GM21515 (cell line): Measurements from ENCODE around the gene RPS23.
"Not testable (repeated sequence)": the region's sequence is repeated elsewhere in the genome, so short reads cannot be mapped to it uniquely, and the experiment has no call there.

Source experiments
- ATAC-seq: cut with Tn5 transposase; IDR thresholded peaks from one replicate; pipeline ENCODE4 v1.9.1; 2021; ENCODE audit not compliant: unreplicated experiment

Gene RPS23

DNA sequence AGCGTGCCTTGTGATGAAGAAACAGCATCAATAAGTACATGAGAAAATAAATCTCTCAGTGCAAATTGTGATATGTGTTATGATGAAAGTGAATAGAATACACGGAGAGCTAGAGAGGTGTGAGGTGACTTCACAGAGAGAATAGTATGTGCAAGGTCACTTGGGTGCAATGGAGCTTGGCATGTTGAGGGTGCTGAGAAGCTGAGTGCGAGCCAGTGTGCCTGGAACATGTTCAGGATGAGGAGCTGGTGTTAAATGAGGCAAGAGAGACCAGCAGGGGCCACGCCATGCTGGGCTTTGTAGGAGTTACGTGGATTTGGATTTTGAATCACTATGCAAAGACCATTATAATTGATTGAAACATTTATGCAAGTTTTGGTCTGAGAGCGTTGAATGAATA lies 12.8 kb upstream of the RPS23 start:
- no peak for ATAC-seq

DNA sequence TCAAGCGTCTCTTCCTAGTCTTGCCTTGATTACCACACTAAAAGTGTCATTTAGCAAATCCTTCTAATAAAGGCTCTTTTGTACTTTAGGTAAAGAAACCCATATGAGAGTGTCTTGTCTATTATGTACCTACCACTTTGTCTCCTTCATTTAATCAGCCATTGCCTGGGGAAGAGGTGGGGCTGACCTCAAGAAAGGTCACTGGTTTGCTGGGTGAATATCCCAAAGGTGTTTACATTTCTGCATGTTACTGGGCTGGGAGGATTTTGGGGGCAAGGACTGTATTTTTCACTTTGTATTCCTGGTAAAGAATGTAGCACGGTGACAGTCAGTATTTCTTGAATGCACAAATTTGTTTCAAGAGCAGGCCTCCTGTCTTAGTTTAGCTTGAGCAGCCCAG lies 11.9 kb upstream of the RPS23 start:
- ATAC-seq = no peak

DNA sequence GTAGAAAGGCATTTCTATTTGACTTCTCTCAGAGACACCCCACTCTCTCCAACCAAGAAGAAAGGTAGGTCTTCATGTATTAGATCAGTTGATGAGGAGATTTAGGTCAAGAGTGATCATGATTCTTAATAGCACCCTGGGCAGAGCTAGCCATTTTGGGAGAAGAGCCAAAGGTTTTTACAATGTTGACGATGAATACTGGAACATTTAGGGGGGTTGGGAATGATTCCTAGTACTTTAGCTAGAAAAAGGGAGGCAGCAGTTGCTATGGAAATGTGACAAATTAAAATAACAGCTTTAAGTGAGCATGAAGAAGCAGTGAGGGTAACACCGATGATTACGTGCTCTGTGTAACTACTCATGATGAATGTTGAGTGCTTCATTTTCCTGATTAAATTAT lies 9.5 kb upstream of the RPS23 start:
- no peak for ATAC-seq

DNA sequence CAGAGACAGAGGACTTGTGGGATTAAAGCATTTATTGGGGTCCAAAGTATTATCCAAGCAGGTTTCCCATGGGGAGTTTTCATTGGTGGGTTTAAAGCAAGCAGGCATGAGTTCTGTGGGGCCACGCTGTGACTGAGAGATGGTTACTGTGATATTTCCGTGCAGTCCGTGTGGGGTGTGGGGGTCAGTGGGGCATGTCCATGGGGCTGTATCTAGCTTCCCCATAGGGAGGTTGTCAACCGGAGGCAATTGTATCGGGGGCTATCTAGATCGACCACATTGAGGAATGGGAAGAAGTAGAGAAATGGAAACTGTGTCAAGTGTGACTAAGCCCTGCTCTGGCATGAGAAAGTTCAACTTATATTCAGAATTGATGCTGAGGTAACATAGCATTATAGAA lies 7.1 kb upstream of the RPS23 start:
- ATAC-seq = no peak

DNA sequence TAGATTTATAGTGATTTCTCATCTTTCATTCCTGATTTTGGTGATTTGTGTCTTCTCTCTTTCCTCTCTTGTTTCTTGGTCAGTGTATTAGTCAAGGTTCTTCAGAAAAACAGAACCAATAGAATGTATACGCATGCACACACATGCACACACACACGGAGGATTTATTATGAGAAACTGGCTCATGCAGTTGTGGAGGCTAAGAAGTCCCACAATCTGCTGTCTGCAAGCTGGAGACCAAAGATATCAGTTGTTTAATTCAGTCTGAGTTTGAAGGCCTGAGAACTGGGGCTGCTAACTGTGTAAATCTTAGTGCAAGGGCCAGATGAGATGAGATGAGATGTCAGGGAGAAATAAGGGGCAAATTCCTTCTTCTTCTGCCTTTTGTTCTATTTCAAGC lies 5.7 kb upstream of the RPS23 start:
- ATAC-seq = no peak

DNA sequence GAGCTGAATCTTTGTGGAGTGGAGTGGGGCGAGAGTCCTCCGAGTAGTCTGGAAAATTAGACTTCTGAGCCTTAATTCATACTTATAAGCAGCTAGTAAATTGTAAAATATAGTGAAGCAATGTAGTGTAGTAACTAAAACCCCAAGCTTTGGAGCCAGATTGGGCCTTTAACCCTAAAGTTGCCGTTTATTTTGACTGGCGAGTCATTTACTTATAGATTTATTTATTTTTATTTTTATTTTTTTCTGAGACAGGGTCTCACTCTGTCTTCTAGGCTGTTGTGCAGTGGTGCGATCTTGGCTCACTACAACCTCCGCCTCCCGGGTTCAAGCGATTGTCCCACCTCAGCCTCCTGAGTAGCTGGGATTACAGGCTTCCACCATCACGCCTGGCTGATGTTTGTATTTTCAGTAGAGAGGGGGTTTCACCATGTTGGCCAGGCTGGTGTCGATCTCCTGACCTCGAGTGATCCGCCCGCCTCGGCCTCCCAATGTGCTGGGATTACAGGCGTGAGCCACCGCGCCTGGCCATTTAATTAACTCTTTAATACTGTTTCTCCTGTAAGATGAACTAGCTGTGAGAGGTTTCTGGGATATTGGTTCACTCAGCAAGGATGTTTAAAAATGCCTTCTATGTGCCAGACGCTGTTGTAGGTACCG lies 687 bp upstream of the RPS23 start:
- ATAC-seq = no peak

DNA sequence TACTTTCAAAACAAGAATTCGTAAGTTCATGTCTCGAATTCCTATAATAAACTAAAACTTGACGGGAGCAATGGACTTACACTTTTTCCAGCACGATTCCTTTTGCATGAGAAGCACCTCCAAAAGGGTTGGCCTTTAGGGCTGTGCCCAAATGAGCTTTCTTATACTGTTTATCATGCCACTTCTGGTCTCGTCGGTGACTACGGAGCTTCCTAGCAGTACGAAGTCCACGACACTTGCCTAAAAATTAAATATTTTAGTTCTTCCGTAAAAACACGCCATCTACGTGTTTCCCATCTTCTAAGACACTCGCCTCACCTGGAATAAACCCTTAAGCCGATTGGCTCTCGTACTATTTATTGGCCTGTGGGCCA lies 554 bp downstream of the RPS23 start:
- no peak for ATAC-seq

DNA sequence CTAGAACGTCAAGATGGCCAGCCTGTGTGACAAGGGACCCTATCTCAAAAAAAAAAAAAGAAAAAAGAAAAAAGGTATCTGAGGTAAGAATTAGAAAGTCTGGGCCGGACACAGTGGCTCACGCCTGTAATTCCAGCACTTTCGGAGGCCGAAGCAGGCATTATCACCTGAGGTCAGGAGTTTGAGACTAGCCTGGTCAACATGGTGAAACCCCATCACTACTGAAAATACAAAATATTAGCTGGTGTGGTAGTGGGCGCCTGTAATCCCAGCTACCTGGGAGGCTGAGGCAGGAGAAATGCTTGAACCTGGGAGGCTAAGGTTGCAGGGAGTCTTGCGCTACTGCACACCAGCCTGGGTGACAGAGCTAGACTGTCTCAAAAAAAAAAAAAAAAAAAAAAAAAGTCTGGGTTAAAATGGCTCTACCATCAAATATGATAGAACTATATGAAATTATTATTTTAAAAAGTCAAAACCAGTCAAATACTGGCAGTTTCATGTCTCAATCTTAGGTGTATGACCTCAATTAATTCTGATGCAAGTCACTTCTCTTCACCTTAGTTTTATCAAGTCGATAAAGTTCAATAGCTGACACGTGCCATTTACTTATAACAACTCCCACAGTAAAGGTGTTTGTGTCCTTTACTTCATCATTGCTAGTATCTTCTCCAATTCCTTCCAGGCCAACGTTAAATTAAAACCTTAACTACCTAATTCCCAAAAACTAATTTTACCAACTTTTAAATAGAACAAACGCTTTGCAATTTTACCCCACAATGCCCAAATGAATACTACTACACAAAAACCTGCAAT lies 1.1 kb downstream of the RPS23 start:
- ATAC-seq = no peak

DNA sequence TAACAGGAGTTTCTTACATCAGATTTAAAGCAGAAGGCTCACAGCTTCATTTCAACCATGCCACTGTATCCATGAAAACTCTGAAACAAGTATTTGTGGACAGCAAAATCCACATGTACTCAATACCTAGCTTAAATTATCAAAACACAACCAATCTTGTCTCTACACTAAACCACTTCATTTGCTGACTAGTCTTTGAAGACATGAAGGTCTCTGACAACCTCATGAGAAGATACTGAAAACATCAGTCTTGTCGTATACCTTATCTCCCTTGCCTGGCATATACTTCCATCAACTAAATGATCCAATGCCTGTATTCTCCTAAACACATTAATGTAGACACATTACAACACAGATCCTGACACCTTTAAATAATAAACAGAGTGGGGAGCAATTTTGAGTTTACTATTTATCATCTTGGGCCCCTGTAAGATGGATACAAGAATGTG lies 2.9 kb downstream of the RPS23 start:
- no peak for ATAC-seq

DNA sequence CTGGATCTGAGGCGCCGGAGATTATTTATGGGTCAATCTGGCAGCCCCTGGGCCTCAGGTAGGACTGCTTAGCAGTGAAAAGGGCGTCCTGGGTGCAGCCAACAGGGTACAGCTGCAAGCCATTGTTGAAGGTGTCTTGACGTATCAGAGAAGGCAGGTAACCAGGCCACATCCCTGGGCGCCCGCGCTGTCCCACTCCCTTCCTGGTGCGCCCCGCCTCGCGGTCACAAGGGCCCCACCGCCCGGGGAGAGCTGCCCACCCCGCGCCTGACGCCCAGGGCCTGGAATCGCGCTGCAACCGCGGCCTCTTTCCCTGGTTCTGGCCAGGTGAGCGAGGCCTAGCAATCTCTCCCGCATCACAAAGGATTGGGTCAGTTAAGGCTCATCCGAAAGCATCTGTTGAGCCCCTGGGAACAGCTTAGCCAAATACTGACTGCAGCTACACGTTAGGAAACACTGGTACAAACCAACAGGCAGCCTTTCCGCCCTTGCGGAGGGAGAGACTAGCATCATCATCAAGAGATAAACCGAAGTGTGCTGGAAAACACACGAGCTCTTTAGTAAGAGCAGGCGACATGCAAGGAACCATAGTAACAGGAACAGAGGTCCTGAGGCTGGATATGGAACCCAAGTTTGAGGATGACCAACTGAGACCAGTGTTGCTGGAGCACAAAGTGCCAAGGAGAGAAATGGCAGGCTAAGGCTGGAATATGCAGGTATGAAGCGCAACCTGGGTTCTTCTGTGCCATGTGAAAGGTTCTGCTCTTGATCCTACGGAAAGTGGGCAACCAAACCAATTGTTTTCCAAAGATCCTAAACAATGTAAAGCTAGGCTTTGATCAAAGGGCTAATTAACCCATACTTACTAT lies 3.6 kb downstream of the RPS23 start:
- ATAC-seq = no peak

DNA sequence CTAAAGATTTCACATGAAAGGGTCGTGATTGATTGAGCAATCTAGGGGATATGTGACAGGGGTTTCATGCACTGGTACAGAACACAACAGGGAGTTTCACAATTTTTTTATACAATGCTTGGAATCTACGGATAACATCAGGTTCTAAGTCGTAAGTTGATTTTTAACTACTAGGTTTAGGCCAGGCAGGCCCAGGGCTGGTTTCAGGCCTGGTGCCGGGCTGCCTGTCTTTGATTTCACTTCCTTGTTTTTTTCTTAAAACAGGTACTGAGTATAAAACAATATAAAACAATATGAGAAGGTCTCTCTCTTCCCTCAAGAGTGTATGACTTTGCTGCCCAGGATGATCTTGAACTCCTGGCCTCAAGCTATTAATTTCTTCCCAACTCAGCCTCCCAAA lies 4.7 kb downstream of the RPS23 start:
- ATAC-seq = not testable (repeated sequence)

DNA sequence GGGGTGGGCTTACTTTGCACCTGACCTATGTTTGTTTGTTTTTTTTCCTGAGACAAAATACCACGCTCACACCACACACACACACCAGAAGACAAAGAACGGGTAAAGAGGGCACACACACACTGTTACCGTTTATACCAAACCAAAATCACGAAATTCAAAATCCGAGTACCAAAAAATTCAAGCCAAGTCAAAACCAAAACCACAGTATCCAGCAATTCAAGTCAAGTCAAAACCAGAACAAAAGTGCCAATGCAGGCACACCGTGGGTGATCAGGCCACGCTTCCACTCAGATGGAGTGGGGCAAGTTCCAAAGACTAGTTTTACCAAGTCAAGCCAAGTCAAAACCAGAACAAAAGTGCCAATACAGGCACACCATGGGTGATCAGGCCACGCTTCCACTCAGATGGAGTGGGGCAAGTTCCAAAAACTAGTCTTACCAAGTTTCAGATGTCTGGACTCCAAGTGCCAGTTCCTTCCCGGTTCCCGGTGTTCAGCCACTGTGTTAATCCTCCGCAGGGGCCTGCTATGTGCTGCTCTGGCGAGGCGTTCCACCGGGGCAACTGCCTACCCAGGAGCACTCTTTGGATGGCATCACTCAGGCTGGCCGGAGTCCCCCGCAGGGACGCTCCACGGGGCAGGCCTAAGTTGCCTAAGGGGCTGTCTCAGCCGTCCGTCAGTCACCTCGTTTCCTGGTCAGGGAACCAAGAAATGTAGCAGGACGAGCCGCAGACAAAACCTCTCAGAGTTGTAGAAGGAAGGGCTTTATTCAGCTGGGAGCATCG lies 5.4 kb downstream of the RPS23 start:
- not testable (repeated sequence) for ATAC-seq

DNA sequence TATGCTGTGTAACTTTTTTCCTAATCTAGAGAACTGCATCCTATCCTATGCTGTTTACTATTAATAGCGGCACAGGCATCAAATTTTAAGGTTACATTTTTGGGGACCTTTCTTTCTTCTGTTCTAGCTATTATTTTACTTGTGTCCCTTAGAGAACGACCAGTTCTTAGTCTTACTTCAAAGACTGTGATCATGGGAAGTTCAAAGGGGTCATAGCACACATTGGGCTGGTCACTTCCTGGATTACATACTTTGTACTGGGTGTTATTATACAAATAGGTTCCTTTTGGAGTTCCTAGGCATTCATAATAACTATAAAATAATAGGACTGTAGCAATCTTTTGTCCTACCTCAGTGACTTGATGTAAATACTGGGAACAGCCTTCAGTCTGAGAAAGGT lies 8.8 kb downstream of the RPS23 start:
- ATAC-seq = not testable (repeated sequence)

DNA sequence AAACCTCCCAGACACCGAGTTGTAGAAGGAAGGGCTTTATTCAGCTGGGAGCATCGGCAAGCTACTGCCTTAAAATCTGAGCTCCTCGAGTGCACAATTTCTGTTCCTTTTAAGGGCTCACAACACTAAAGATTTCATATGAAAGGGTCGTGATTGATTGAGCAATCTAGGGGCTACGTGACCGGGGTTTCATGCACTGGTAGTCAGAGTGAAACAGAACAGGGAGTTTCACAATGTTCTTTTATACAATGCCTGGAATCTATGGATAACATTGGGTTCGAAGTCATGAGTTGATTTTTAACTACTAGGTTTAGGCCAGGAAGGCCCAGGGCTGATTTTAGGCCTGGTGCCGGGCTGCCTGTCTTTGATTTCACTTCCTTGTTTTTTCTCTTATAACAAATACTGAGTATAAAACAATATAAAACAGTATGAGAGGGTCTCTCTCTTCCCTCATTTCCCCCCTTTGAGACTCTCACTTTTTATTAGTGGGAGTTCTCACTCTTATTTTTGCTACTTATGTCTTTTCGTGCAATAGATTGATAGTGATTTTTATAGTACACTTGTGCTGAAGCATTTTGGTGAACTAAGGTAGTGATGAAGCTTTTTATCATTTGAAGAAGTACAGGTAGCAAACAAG lies 10.7 kb downstream of the RPS23 start:
- not testable (repeated sequence) for ATAC-seq

DNA sequence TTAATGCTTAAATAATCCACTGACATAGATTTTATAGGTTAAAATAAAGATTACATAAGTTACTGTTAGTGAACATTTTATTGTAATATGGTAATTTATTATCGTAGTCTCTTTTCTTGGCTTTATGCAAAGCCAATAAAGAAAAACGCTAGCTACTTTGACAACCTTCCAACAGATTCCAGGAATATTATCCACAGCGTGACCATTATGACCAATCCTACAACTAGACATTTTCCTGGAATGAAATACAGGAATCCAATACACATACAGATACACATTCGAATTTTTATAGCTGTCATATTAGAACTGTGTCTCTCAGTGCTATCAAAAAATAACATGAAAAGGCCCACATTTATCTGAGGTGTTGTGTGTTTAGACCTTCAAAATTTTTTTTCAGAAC lies 13.1 kb downstream of the RPS23 start:
- ATAC-seq = no peak

DNA sequence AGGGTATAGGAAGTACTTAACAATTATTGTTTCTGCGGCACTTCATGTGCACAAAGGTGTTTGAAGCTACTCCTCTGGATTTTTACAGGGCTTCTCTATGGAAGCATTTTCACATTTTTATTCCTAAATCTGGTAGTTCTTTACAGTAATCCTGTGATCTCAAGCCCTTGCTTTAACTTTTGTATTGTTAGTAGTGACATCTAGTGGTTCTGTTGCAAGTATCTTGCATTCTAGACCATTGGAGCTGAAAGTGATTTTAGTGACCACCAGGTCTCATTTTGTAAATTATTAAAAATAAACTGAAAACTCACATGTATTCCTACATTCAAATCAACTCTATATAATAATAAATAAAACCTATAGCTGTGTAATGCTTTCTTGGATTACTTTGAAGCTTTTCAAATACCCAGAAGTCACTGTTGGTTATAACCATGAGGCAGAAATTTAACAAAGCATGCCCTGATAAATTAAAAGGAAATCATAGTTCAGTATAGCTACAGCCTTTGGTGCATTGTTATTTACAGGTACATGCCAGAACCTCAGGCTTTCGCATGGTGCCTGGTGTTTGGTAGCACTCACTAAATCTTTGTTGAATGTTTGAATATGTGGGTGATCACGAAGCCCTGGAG lies 18.9 kb downstream of the RPS23 start:
- ATAC-seq = no peak

DNA sequence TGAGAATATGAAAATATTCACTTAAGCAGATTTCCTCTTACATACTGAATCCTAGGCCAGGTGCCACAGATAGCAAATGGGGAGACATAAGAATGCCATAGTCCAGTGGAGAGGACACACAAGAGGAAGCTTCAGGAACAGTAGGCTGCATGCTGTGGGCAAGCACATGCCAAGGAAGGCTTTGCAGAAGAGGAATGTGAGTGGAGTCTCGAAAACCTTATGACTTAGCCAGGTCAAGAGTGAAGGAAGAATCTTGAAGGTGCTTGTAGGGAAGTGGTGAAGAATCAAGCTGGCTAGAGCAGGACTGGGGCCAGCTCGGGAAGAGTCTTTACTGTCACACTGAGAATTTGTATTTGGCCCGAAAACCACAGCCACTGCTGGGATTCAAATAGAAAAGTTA lies 20.4 kb downstream of the RPS23 start:
- ATAC-seq = no peak

DNA sequence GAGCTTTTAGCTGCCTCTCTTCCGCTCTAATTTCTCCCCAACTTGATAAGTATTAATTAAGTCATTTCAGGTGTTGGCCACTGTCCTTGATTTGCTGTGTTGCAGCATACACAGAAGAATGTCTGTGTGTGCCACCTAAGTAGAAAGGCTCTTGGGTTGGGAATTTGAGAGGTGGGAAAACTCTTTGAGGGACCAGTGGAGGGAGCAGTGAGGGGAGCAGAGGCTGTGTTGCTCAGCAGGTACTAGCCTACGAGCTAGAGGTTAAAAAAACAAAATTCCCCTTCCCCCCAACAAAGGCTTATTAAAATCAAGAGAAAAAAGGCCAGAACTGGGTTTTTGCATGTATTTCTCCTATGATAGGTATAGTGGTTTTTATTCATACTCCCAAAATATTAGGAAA lies 20.9 kb downstream of the RPS23 start:
- no peak for ATAC-seq

DNA sequence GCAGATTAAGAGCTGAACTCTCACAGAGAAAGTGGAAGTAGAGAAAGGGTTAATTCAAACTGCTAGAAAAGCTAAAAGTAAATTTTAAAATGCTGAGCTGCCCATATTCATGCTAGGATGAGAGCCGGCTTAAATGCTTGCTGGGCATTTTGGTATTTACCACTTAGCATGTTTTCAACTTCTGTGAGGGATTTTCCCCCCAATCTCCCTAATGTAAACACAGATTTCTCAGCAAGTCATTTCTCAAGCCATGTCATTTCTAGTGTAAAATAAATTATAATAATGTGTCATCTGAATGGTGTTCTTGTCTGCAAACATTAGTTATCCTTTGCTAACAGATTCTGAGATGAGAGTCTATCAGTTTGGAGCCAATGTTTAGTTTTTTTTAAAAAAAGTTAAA lies 22.3 kb downstream of the RPS23 start:
- ATAC-seq = no peak

DNA sequence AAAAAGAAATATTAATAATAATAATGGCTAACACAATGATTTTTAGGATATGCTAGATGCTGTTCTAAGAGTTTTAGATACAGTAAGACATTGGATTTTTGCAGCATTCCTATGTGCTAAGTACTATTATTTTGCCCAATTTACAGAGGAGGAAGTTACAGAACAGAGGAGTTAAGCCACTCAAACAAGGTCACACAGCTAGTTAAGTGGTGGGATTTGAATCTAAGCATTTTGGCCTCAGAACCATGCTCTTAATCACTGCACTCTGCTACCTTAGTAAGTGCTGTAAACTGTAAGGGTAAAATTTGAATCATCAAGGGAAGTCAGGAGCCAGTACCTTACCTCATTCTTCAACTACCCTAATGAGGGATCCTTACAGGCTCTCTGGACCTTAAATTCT lies 25.4 kb downstream of the RPS23 start:
- ATAC-seq = no peak
